CD14-positive monocyte (primary cell): ENCODE measurements around the gene PROK2. TPM values are rescaled to one million over a fixed set of nuclear protein-coding genes. Genes with fewer than 3 reads are reported as not detected.
A peak's percentile ranks its signal among the peaks of the same experiment; 100 is the strongest.

Experiments used
- DNase-seq, 3 donors: peaks; one replicate each; pipeline ENCODE4 v3.0.0-alpha.2; 2011 to 2022
- H2AFZ ChIP-seq: 2 replicates; pipeline ENCODE4 v1.6.0; 2012; ENCODE audit warnings: mild to moderate bottlenecking, low read depth, low read length, inconsistent platforms; ENCODE audit not compliant: insufficient read depth, poor library complexity, severe bottlenecking
- H3K27ac ChIP-seq, 2 donors: 1 replicate in 1 of 2; 2 replicates in 1 of 2; pipeline ENCODE4 v1.5.1; 2012 to 2013; ENCODE audit warnings: low read length in 2 of 2, control low read depth in 1 of 2, inconsistent platforms in 1 of 2, low read depth in 1 of 2, mild to moderate bottlenecking in 1 of 2
- H3K27me3 ChIP-seq, 2 donors: one replicate each; pipeline versions ENCODE4 v1.6.0 to v1.6.1; 2011 to 2013; ENCODE audit warnings: low read length in 2 of 2; ENCODE audit not compliant: control insufficient read depth in 2 of 2, insufficient read depth in 2 of 2
- H3K36me3 ChIP-seq, 2 donors: replicated peaks in 1 of 2; 1 replicate in 1 of 2; 2 replicates in 1 of 2; pipeline versions ENCODE4 v1.5.1 to v1.6.1; 2012 to 2013; ENCODE audit warnings: low read length in 2 of 2, control low read depth in 1 of 2, inconsistent platforms in 1 of 2, mild to moderate bottlenecking in 1 of 2; ENCODE audit not compliant: insufficient read depth in 2 of 2, control insufficient read depth in 1 of 2
- H3K4me1 ChIP-seq, 2 donors: 1 replicate in 1 of 2; 2 replicates in 1 of 2; pipeline versions ENCODE4 v1.5.1 to v1.6.1; 2012 to 2013; ENCODE audit warnings: low read length in 2 of 2, control low read depth in 1 of 2, inconsistent platforms in 1 of 2, mild to moderate bottlenecking in 1 of 2, moderate library complexity in 1 of 2; ENCODE audit not compliant: insufficient read depth in 2 of 2, control insufficient read depth in 1 of 2
- H3K4me2 ChIP-seq: replicated peaks from 2 replicates; pipeline ENCODE3; 2012; ENCODE audit warnings: low read length, moderate library complexity, mild to moderate bottlenecking; ENCODE audit not compliant: poor library complexity, severe bottlenecking; ENCODE audit errors: extremely low read depth
- H3K4me3 ChIP-seq, 3 experiments: fragments of 200-600 bp in 1 of 3; sonication (generic) in 1 of 3; replicated peaks in 1 of 3; 1 replicate in 2 of 3; 2 replicates in 1 of 3; pipeline ENCODE4 v1.5.1; 2011 to 2013; ENCODE audit warnings: low read length in 3 of 3, mild to moderate bottlenecking in 3 of 3, control low read depth in 2 of 3, low read depth in 2 of 3, inconsistent platforms in 1 of 3, moderate library complexity in 1 of 3
- H3K79me2 ChIP-seq: 2 replicates; pipeline ENCODE4 v1.6.0; 2012; ENCODE audit warnings: mild to moderate bottlenecking, control low read depth, inconsistent platforms, low read length, moderate library complexity; ENCODE audit not compliant: insufficient read depth
- H3K9ac ChIP-seq: 2 replicates; pipeline ENCODE4 v1.6.0; 2017; ENCODE audit warnings: low read length, mild to moderate bottlenecking; ENCODE audit not compliant: insufficient read depth, poor library complexity, severe bottlenecking
- H3K9me3 ChIP-seq, 2 donors: replicated peaks in 1 of 2; 1 replicate in 1 of 2; 2 replicates in 1 of 2; pipeline versions ENCODE4 v1.5.1 to v1.6.1; 2012 to 2013; ENCODE audit warnings: low read length in 2 of 2, control low read depth in 1 of 2; ENCODE audit not compliant: control insufficient read depth in 1 of 2, insufficient read depth in 1 of 2
- H4K20me1 ChIP-seq: 2 replicates; pipeline ENCODE4 v1.6.0; 2012; ENCODE audit warnings: mild to moderate bottlenecking, low read length, control low read depth, moderate library complexity; ENCODE audit not compliant: insufficient read depth
- H3K27ac Mint-ChIP-seq, 7 donors: one replicate each; pipeline ENCODE4 v1.8.0; 2020; ENCODE audit warnings: mild to moderate bottlenecking in 7 of 7, mixed read lengths in 7 of 7, moderate library complexity in 6 of 7, inconsistent platforms in 2 of 7
- H3K27me3 Mint-ChIP-seq, 3 donors: one replicate each; pipeline ENCODE4 v1.8.0; 2021 to 2022; ENCODE audit warnings: low read depth in 3 of 3, mild to moderate bottlenecking in 3 of 3, mixed read lengths in 3 of 3, moderate library complexity in 3 of 3, inconsistent platforms in 1 of 3
- H3K36me3 Mint-ChIP-seq, 2 donors: one replicate each; pipeline ENCODE4 v1.8.0; 2020; ENCODE audit warnings: mixed read lengths in 2 of 2, inconsistent platforms in 1 of 2, mild to moderate bottlenecking in 1 of 2
- H3K4me1 Mint-ChIP-seq: one replicate; pipeline ENCODE4 v1.8.0; 2020; ENCODE audit warnings: mild to moderate bottlenecking, mixed read lengths
- H3K4me3 Mint-ChIP-seq, 2 donors: one replicate each; pipeline ENCODE4 v1.8.0; 2020; ENCODE audit warnings: mild to moderate bottlenecking in 2 of 2, mixed read lengths in 2 of 2, moderate library complexity in 1 of 2
- H3K9me3 Mint-ChIP-seq, 7 donors: one replicate each; pipeline ENCODE4 v1.8.0; 2020 to 2022; ENCODE audit warnings: mixed read lengths in 7 of 7, mild to moderate bottlenecking in 6 of 7, moderate library complexity in 6 of 7, inconsistent platforms in 2 of 7
- CTCF ChIP-seq: fragments of 200-600 bp; IDR thresholded peaks from one replicate; pipeline ENCODE4 v1.8.0; 2022; ENCODE audit warnings: antibody characterized with exemption, mild to moderate bottlenecking
- WGBS: methylation state at CpG from one replicate; pipeline ENCODE4 v1.1.5; 2013; ENCODE audit warnings: missing lambda C conversion rate; ENCODE audit not compliant: insufficient coverage; 5-methylcytosine and 5-hydroxymethylcytosine counted together
- intact Hi-C, 2 donors: fragments of 100-400 bp; cut with micrococcal nuclease; formaldehyde crosslinking; loops; one replicate each; pipeline versions ENCODE4 v1.15.0 to v1.15.1; 2023
- polyA plus RNA-seq, 3 donors: library from polyadenylated mRNA; depleted of rRNA in 1 of 3; unstranded in 2 of 3; stranded (reverse) in 1 of 3; fragments of 300-500 nt in 2 of 3; fragments of >200 nt in 1 of 3; fragmentation: Illumina TruSeq in 2 of 3; gene quantifications; 1 replicate in 2 of 3; 2 replicates in 1 of 3; pipeline ENCODE4 v1.2.3, GENCODE V29; 2012 to 2021

PROK2 gene
- polyA plus RNA-seq, 3 donors = 25.4 to 81.7 (median 37.8) TPM

- no peaks in the 10 kb centered on the region for H3K9me3 ChIP-seq
- H2AFZ ChIP-seq = no peak overlapping the region
- H3K4me1 ChIP-seq = peaks cover 23 to 32% of the 10 kb centered on the region in 2 donors
- peaks cover 3 to 9% (median 5%) of the 10 kb centered on the region in 3 donors for H3K27me3 Mint-ChIP-seq
- peaks cover 0 to 1% (median 0%) of the 10 kb centered on the region in 7 donors for H3K9me3 Mint-ChIP-seq
- peaks cover 43% of the 10 kb centered on the region for H3K4me1 Mint-ChIP-seq
- H3K36me3 ChIP-seq = no peaks in the 10 kb centered on the region
- H4K20me1 ChIP-seq = no peaks in the 10 kb centered on the region
- no peak for TF ChIP-seq CTCF
- peaks cover 53% of the 10 kb centered on the region for H3K79me2 ChIP-seq
- no peak overlapping the region for H3K4me3 ChIP-seq
- no peak overlapping the region for H3K4me3 Mint-ChIP-seq
- H3K27ac ChIP-seq = no peak overlapping the region
- peaks cover 3 to 5% of the 10 kb centered on the region in 2 donors for H3K36me3 Mint-ChIP-seq
- DNase-seq = no peak
- intact Hi-C loops = loop anchor here (5.0 to 10.0 kb wide), 3 partner anchors 39 to 1116 kb away; partner anchors contain the start of gene SHQ1 (in 1 of the 2)
- WGBS = 83% methylated on average over 1 of the region's 4 CpGs
- H3K9ac ChIP-seq = no peak overlapping the region
- H3K27ac Mint-ChIP-seq = no peak overlapping the region
- H3K27me3 ChIP-seq = peaks cover 0 to 3% of the 10 kb centered on the region in 2 donors
- no peak overlapping the region for H3K4me2 ChIP-seq
Measured at GRCh38 chr3:71728632-71729342, 56.2 kb downstream of the PROK2 start.

GRCh38 chr3:71726146-71726545 lies 58.8 kb downstream of the PROK2 start:
- H3K27ac Mint-ChIP-seq = peak overlapping the region; percentile 82 to 97 (median 92)
- H3K27me3 Mint-ChIP-seq = peaks cover 3 to 9% (median 5%) of the 10 kb centered on the region in 3 donors
- 62% methylated on average over 7 of the region's 8 CpGs for WGBS
- DNase-seq = peak; percentile 20 to 41 (median 38)
- H3K9ac ChIP-seq = peak overlapping the region; percentile 92
- peaks cover 67% of the 10 kb centered on the region for H3K4me1 Mint-ChIP-seq
- H2AFZ ChIP-seq = peak overlapping the region; percentile 89
- H3K79me2 ChIP-seq = peaks cover 69% of the 10 kb centered on the region
- H3K27ac ChIP-seq = peak overlapping the region; percentile 5 to 91
- H4K20me1 ChIP-seq = peaks cover 9% of the 10 kb centered on the region
- peaks cover 8% of the 10 kb centered on the region in 2 donors for H3K36me3 Mint-ChIP-seq
- peaks cover 47 to 58% of the 10 kb centered on the region in 2 donors for H3K4me1 ChIP-seq
- peaks cover 0 to 3% of the 10 kb centered on the region in 2 donors for H3K27me3 ChIP-seq
- peaks cover 0 to 3% (median 0%) of the 10 kb centered on the region in 7 donors for H3K9me3 Mint-ChIP-seq
- no peaks in the 10 kb centered on the region for H3K36me3 ChIP-seq
- no peaks in the 10 kb centered on the region for H3K9me3 ChIP-seq
- TF ChIP-seq CTCF = no peak
- H3K4me3 ChIP-seq = peak overlapping the region; percentile 60 to 86 (median 84)
- peak overlapping the region; percentile 93 for H3K4me2 ChIP-seq
- intact Hi-C loops = loop anchor here (5.0 to 10.0 kb wide), 3 partner anchors 41 to 1119 kb away; partner anchors contain the start of gene SHQ1 (in 1 of the 2)
- peak overlapping the region; percentile 89 to 93 for H3K4me3 Mint-ChIP-seq
